Endothelial cell of umbilical vein (primary cell): ENCODE measurements around the gene RALGPS1. TPM values are rescaled to one million over a fixed set of nuclear protein-coding genes. Genes with fewer than 3 reads are reported as not detected.

Source experiments
- BruUV-seq: library from RNA; stranded (reverse); fragments of 400-500 nt; replicated peaks from 2 replicates; lab custom pipeline; 2021; lab: Mats Ljungman, UMichigan
- CTCF ChIA-PET: fragments of 300-600, 350-600 bp; sonication (Branson Sonifier 250); formaldehyde crosslinking; loops from one replicate; lab custom pipeline; 2021; ENCODE audit warnings: antibody characterized with exemption, inconsistent platforms; lab: Charles Lee
- POLR2A ChIA-PET: fragments of 300-600, 350-600 bp; sonication (Branson Sonifier 250); formaldehyde crosslinking; loops from one replicate; lab custom pipeline; 2021; ENCODE audit warnings: antibody characterized with exemption, inconsistent platforms; lab: Charles Lee
- DNase-seq: peaks from one replicate; pipeline ENCODE4 v3.0.0-alpha.2; 2011; ENCODE audit warnings: low read depth, low spot score
- FAIRE-seq: peaks from 2 replicates; lab custom pipeline; 2011; peaks lifted over from hg19 to GRCh38; lab: Jason Lieb, UNC
- H2AFZ ChIP-seq: 2 replicates; pipeline ENCODE4 v1.6.0; 2012; ENCODE audit warnings: low read depth, low read length, control low read depth, inconsistent platforms
- H3K27ac ChIP-seq: 2 replicates; pipeline ENCODE4 v1.5.1; 2011; ENCODE audit warnings: low read depth, mild to moderate bottlenecking, control low read depth, low read length, moderate library complexity; ENCODE audit not compliant: insufficient read depth
- H3K27me3 ChIP-seq, 2 experiments: 2 replicates each; pipeline versions ENCODE4 v1.6.0 to v1.6.1; 2011; ENCODE audit warnings: low read length in 2 of 2, mixed read lengths in 1 of 2; ENCODE audit not compliant: control insufficient read depth in 2 of 2, insufficient read depth in 2 of 2
- H3K36me3 ChIP-seq, 2 experiments: 2 replicates in 1 of 2; 3 replicates in 1 of 2; pipeline ENCODE4 v1.5.1; 2011; ENCODE audit warnings: low read length in 2 of 2, mild to moderate bottlenecking in 1 of 2, moderate library complexity in 1 of 2; ENCODE audit not compliant: control insufficient read depth in 2 of 2, insufficient read depth in 2 of 2; ENCODE audit errors: extremely low read depth in 1 of 2
- H3K4me1 ChIP-seq: 3 replicates; pipeline ENCODE4 v1.5.1; 2011; ENCODE audit warnings: mild to moderate bottlenecking, low read length; ENCODE audit not compliant: control insufficient read depth, insufficient read depth; ENCODE audit errors: extremely low read depth
- H3K4me2 ChIP-seq: 2 replicates; pipeline ENCODE4 v1.6.1; 2011; ENCODE audit warnings: low read length, control low read depth, mixed read lengths; ENCODE audit not compliant: insufficient read depth
- H3K4me3 ChIP-seq, 3 experiments: fragments of 200-600 bp in 1 of 3; sonication (generic), shearing (Covaris generic) in 1 of 3; replicated peaks in 1 of 3; 2 replicates each; pipeline ENCODE4 v1.5.1; 2011 to 2016; ENCODE audit warnings: control low read depth in 3 of 3, low read length in 3 of 3, mild to moderate bottlenecking in 2 of 3, inconsistent platforms in 1 of 3, low read depth in 1 of 3, moderate library complexity in 1 of 3; ENCODE audit not compliant: insufficient read depth in 1 of 3
- H3K79me2 ChIP-seq: 2 replicates; pipeline ENCODE4 v1.6.0; 2012; ENCODE audit warnings: low read length, inconsistent platforms; ENCODE audit not compliant: control insufficient read depth, insufficient read depth
- H3K9ac ChIP-seq: replicated peaks from 2 replicates; pipeline ENCODE3; 2011; ENCODE audit warnings: low read length, control low read depth; ENCODE audit not compliant: insufficient read depth; ENCODE audit errors: extremely low read depth
- H3K9me1 ChIP-seq: replicated peaks from 3 replicates; pipeline ENCODE4 v1.6.0; 2011; ENCODE audit warnings: mild to moderate bottlenecking, low read length; ENCODE audit not compliant: control insufficient read depth, insufficient read depth; ENCODE audit errors: extremely low read depth
- H3K9me3 ChIP-seq: replicated peaks from 2 replicates; pipeline ENCODE4 v1.5.1; 2012; ENCODE audit warnings: low read length, inconsistent platforms; ENCODE audit not compliant: control insufficient read depth, insufficient read depth
- H4K20me1 ChIP-seq: replicated peaks from 2 replicates; pipeline ENCODE3; 2011; ENCODE audit warnings: mild to moderate bottlenecking, low read length; ENCODE audit not compliant: control insufficient read depth, insufficient read depth; ENCODE audit errors: extremely low read depth
- CTCF ChIP-seq, 2 donors: IDR thresholded peaks; 1 replicate in 1 of 2; 2 replicates in 1 of 2; pipeline ENCODE4 v1.5.1; 2011; ENCODE audit warnings: low read length in 2 of 2, mild to moderate bottlenecking in 2 of 2, moderate library complexity in 2 of 2, control low read depth in 1 of 2, inconsistent platforms in 1 of 2, low read depth in 1 of 2; ENCODE audit not compliant: insufficient read depth in 1 of 2; ENCODE audit errors: extremely low read depth in 1 of 2
- FOS ChIP-seq: IDR thresholded peaks from 2 replicates; pipeline ENCODE4 v1.6.1; 2011; ENCODE audit warnings: mild to moderate bottlenecking, low read length, moderate library complexity, borderline replicate concordance; ENCODE audit not compliant: insufficient read depth
- GATA2 ChIP-seq: IDR thresholded peaks from 2 replicates; pipeline ENCODE4 v1.7.0; 2011; ENCODE audit warnings: low read depth, mild to moderate bottlenecking, moderate library complexity, mixed read lengths, low read length; ENCODE audit not compliant: insufficient read length, insufficient read depth
- MYC ChIP-seq: IDR thresholded peaks from one replicate; pipeline ENCODE4 v1.6.1; 2011; ENCODE audit warnings: mild to moderate bottlenecking, low read depth, low read length
- POLR2AphosphoS5 ChIP-seq: IDR thresholded peaks from 2 replicates; pipeline ENCODE4 v1.6.1; 2012; ENCODE audit warnings: low read depth, mild to moderate bottlenecking, control low read depth, low read length, moderate library complexity; ENCODE audit not compliant: insufficient read depth
- dilution Hi-C: fragments of 300-500 bp; cut with MboI; formaldehyde crosslinking; loops from one replicate; pipeline ENCODE4 v1.15.0; 2019; ENCODE audit warnings: low sequenced_read_pairs; ENCODE audit not compliant: extremely low pct_ligation_motif_present
- intact Hi-C: fragments of 100-400 bp; cut with micrococcal nuclease; formaldehyde crosslinking; loops from one replicate; pipeline ENCODE4 v1.10.0; 2022
- polyA plus RNA-seq, 4 experiments: library from polyadenylated mRNA; depleted of rRNA in 3 of 4; stranded (reverse) in 3 of 4; unstranded in 1 of 4; fragments of >200 nt; gene quantifications; 2 replicates each; pipeline versions ENCODE4 v1.2.1 to v1.2.3, GENCODE V29; 2011 to 2012; ENCODE audit warnings: missing spikeins in 1 of 4
- total RNA-seq: library from RNA; stranded (reverse); gene quantifications from 2 replicates; pipeline ENCODE4 v1.2.3, GENCODE V29; 2021

Gene RALGPS1
- total and polyA plus RNA-seq, 2 donors (not counting 3 experiments of a cell fraction or from before 2014, with no cell fraction given) = 3.8 to 5.5 TPM

DNA sequence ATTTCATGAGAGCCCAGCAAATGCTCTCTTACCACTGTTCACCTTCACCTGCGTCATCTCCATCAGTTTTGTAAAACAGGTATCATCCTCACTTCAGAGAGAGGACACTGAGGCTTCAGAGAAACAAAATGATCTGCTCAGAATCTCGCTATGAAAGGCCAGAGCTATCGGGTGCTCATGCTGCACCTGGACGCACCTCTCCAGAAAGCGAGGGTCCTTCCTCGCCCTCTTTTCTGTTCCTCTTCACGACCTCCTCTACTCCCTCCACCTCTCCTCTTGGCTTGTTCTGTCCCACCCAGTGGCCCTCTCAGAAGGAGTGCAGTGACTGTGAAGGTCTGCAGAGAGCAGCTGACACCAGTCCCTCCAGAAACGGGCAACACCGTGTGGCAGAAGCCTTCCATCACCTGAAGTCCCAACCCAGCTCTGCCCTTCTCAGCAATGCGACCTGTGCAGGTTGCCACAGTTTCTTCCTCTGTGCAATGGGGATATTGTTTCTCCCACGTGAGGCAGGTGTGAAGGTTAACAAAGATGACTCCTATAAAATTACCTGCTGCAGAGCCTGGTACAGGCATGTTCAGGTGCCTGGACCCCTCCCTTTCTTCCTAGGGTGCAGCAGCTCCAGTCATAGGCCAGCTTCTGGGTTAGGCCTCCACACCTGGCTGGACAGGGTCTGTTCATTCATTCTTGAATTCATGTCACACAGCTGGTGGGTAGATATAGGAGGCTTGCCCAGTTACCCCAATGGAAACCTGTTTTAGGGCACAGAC, 253.2 kb downstream of the RALGPS1 start:
- no TSS peak for BruUV-seq
- intact Hi-C loops = no loop called here
- no peaks in the 10 kb centered on the region for H3K79me2 ChIP-seq
- DNase-seq (no peak), FAIRE-seq (no peak)
- no peak overlapping the region for H3K4me2 ChIP-seq
- ChIA-PET CTCF (no interaction called here), POLR2A (no interaction called here)
- H3K4me3 ChIP-seq = no peak overlapping the region
- TF ChIP-seq FOS = no peak
- TF ChIP-seq GATA2 = no peak
- no peak for TF ChIP-seq CTCF (IDR thresholded peaks at IDR 0.05; ENCODE audit: extremely low read depth in 1 of 2, insufficient read depth in 1 of 2, low read depth in 1 of 2, low read length in 2 of 2)
- no peak for TF ChIP-seq MYC
- TF ChIP-seq POLR2AphosphoS5 = no peak
- no peaks in the 10 kb centered on the region for H3K9me1 ChIP-seq
- H3K9me3 ChIP-seq = no peaks in the 10 kb centered on the region
- H2AFZ ChIP-seq = no peak overlapping the region
- no peaks in the 10 kb centered on the region for H3K36me3 ChIP-seq
- H4K20me1 ChIP-seq = no peaks in the 10 kb centered on the region
- H3K9ac ChIP-seq = no peak overlapping the region
- H3K4me1 ChIP-seq = peaks cover 14% of the 10 kb centered on the region
- no peak overlapping the region for H3K27ac ChIP-seq
- H3K27me3 ChIP-seq = no peaks in the 10 kb centered on the region
- dilution Hi-C loops = no loop called here
